A673 (cell line): ENCODE measurements around the gene GP5. TPM values are rescaled to one million over a fixed set of nuclear protein-coding genes. Genes with fewer than 3 reads are reported as not detected.

Source experiments
- BruUV-seq: library from RNA; stranded (reverse); fragments of 400-500 nt; replicated peaks from 2 replicates; lab custom pipeline; 2021; lab: Mats Ljungman, UMichigan
- CTCF ChIA-PET: fragments of 300-600 bp; sonication (Branson Sonifier 250); formaldehyde crosslinking; loops from one replicate; lab custom pipeline; 2022; ENCODE audit warnings: antibody characterized with exemption; lab: Charles Lee
- POLR2A ChIA-PET: fragments of 300-600 bp; sonication (Branson Sonifier 250); formaldehyde crosslinking; loops from one replicate; lab custom pipeline; 2022; ENCODE audit warnings: antibody characterized with exemption; ENCODE audit not compliant: low non-redundant PET; lab: Charles Lee
- DNase-seq: peaks from one replicate; pipeline ENCODE4 v3.0.0-alpha.2; 2015; ENCODE audit warnings: low spot score
- H3K27ac ChIP-seq: fragments of 200-600 bp; sonication (generic); 2 replicates; pipeline ENCODE4 v1.5.1; 2016; ENCODE audit warnings: mixed run types, low read depth, mild to moderate bottlenecking, mixed read lengths, antibody characterized with exemption, low read length; ENCODE audit not compliant: poor library complexity, severe bottlenecking
- H3K27me3 ChIP-seq: fragments of 200-600 bp; sonication (generic); replicated peaks from 2 replicates; pipeline ENCODE4 v1.6.1; 2017; ENCODE audit warnings: mixed run types, low read depth, mild to moderate bottlenecking, mixed read lengths, antibody characterized with exemption, low read length; ENCODE audit not compliant: insufficient read depth, poor library complexity
- H3K36me3 ChIP-seq: fragments of 200-600 bp; sonication (generic); 2 replicates; pipeline ENCODE4 v1.6.1; 2016; ENCODE audit warnings: mixed run types, mild to moderate bottlenecking, mixed read lengths, antibody characterized with exemption, low read length; ENCODE audit not compliant: insufficient read depth, poor library complexity, severe bottlenecking
- H3K4me1 ChIP-seq: fragments of 200-600 bp; sonication (generic); 2 replicates; pipeline ENCODE4 v1.6.1; 2017; ENCODE audit warnings: mixed run types, mild to moderate bottlenecking, mixed read lengths, antibody characterized with exemption, low read length; ENCODE audit not compliant: insufficient read depth, poor library complexity, severe bottlenecking
- H3K4me3 ChIP-seq: fragments of 200-600 bp; sonication (generic); 2 replicates; pipeline ENCODE4 v1.5.1; 2016; ENCODE audit warnings: low read depth, mixed run types, mild to moderate bottlenecking, mixed read lengths, low read length; ENCODE audit not compliant: poor library complexity, severe bottlenecking
- H3K9me3 ChIP-seq: fragments of 200-600 bp; sonication (generic); 2 replicates; pipeline ENCODE4 v1.6.1; 2016; ENCODE audit warnings: mixed run types, low read depth, mild to moderate bottlenecking, mixed read lengths, antibody characterized with exemption, low read length; ENCODE audit not compliant: poor library complexity, severe bottlenecking
- CTCF ChIP-seq: fragments of 300-800, 200-600 bp; sonication (generic); conservative IDR thresholded peaks from 2 replicates; pipeline ENCODE4 v1.5.1; 2017; ENCODE audit warnings: low read depth, mild to moderate bottlenecking, antibody characterized with exemption, low read length, moderate library complexity, mixed read lengths
- EZH2 ChIP-seq: fragments of 200-600 bp; sonication (generic); IDR thresholded peaks from 2 replicates; pipeline ENCODE4 v1.6.1; 2017; ENCODE audit warnings: borderline replicate concordance, low read depth, mild to moderate bottlenecking, mixed read lengths, antibody characterized with exemption, low read length; ENCODE audit not compliant: poor library complexity, severe bottlenecking
- intact Hi-C: fragments of 100-400 bp; cut with micrococcal nuclease; formaldehyde crosslinking; loops from one replicate; pipeline ENCODE4 v1.10.0; 2022; ENCODE audit not compliant: unreplicated experiment
- total RNA-seq: library from RNA; stranded (reverse); gene quantifications from 2 replicates; pipeline ENCODE4 v1.2.3, GENCODE V29; 2021

Gene GP5
- total RNA-seq, 1 experiment from 2014 or later = 0.11 TPM

- no peak for TF ChIP-seq EZH2
- TF ChIP-seq CTCF = no peak
- no peak overlapping the region for H3K27ac ChIP-seq
- no peaks in the 10 kb centered on the region for H3K27me3 ChIP-seq
- no TSS peak for BruUV-seq
- no peak overlapping the region for H3K4me3 ChIP-seq
- intact Hi-C loops = no loop called here
- H3K36me3 ChIP-seq = no peaks in the 10 kb centered on the region
- no peaks in the 10 kb centered on the region for H3K9me3 ChIP-seq
- ChIA-PET CTCF (no interaction called here), POLR2A (no interaction called here)
- peaks cover 10% of the 10 kb centered on the region for H3K4me1 ChIP-seq
- peak; percentile 50 for DNase-seq
Observed at GRCh38 chr3:194364652-194365434, 34.2 kb downstream of the GP5 start.

- Histone ChIP-seq H3K36me3 (no peaks in the 10 kb centered on the region), H3K4me3 (no peak overlapping the region), H3K4me1 (peaks cover 10% of the 10 kb centered on the region), H3K9me3 (no peaks in the 10 kb centered on the region), H3K27me3 (no peaks in the 10 kb centered on the region), H3K27ac (no peak overlapping the region)
- POLR2A ChIA-PET = no interaction called here
- CTCF ChIA-PET = interaction anchor here (0.6 kb wide), 1 partner anchor 26 kb away, joined by 3 read pairs; no protein-coding TSS in a partner anchor
- no TSS peak for BruUV-seq
- TF ChIP-seq CTCF (no peak), EZH2 (no peak)
- intact Hi-C loops = no loop called here
- no peak for DNase-seq
Observed at GRCh38 chr3:194364314-194364651, 34.8 kb downstream of the GP5 start.

GRCh38 chr3:194360568-194360967 lies 38.5 kb downstream of the GP5 start:
- Histone ChIP-seq H3K36me3 (no peaks in the 10 kb centered on the region), H3K27me3 (no peaks in the 10 kb centered on the region), H3K27ac (no peak overlapping the region), H3K4me3 (no peak overlapping the region), H3K4me1 (peaks cover 10% of the 10 kb centered on the region), H3K9me3 (no peaks in the 10 kb centered on the region)
- DNase-seq = no peak
- ChIA-PET CTCF (no interaction called here), POLR2A (no interaction called here)
- intact Hi-C loops = no loop called here
- no TSS peak for BruUV-seq
- TF ChIP-seq CTCF (no peak), EZH2 (no peak)
